Neuronal stem cell (in vitro differentiated cells): Measurements from ENCODE around the gene CHST15.

Source experiments
- DNase-seq: peaks from one replicate; pipeline ENCODE4 v3.0.0-alpha.2; 2013; ENCODE audit warnings: low spot score
- H2AFZ ChIP-seq: one replicate; pipeline ENCODE4 v1.6.1; 2013; ENCODE audit warnings: mild to moderate bottlenecking, low read length, inconsistent platforms
- H2AK5ac ChIP-seq: 2 replicates; pipeline ENCODE4 v1.6.1; 2013; ENCODE audit warnings: low read depth, mild to moderate bottlenecking, inconsistent platforms, low read length, moderate library complexity, mixed read lengths
- H2BK120ac ChIP-seq: 2 replicates; pipeline ENCODE4 v1.6.1; 2013; ENCODE audit warnings: low read depth, mild to moderate bottlenecking, inconsistent platforms, low read length, moderate library complexity, mixed read lengths
- H2BK12ac ChIP-seq: one replicate; pipeline ENCODE4 v1.6.1; 2013; ENCODE audit warnings: low read length, inconsistent platforms
- H2BK15ac ChIP-seq: 2 replicates; pipeline ENCODE4 v1.6.1; 2013; ENCODE audit warnings: mild to moderate bottlenecking, low read length, inconsistent platforms, mixed read lengths
- H2BK5ac ChIP-seq: one replicate; pipeline ENCODE4 v1.6.1; 2013; ENCODE audit warnings: inconsistent platforms, mild to moderate bottlenecking, low read length, moderate library complexity
- H3K14ac ChIP-seq: one replicate; pipeline ENCODE4 v1.6.1; 2013; ENCODE audit warnings: low read length, inconsistent platforms
- H3K18ac ChIP-seq: 2 replicates; pipeline ENCODE4 v1.6.1; 2013; ENCODE audit warnings: low read length, inconsistent platforms
- H3K23ac ChIP-seq: 2 replicates; pipeline ENCODE4 v1.6.1; 2013; ENCODE audit warnings: low read depth, mild to moderate bottlenecking, mixed read lengths, low read length, inconsistent platforms; ENCODE audit not compliant: poor library complexity
- H3K27ac ChIP-seq: replicated peaks from 3 replicates; pipeline ENCODE4 v1.5.1; 2013; ENCODE audit warnings: low read length, inconsistent platforms
- H3K27me3 ChIP-seq, 3 experiments: 2 replicates each; pipeline ENCODE4 v1.6.1; 2013; ENCODE audit warnings: low read length in 3 of 3, mild to moderate bottlenecking in 2 of 3, inconsistent platforms in 1 of 3, low read depth in 1 of 3, mixed read lengths in 1 of 3, moderate library complexity in 1 of 3; ENCODE audit not compliant: control insufficient read depth in 3 of 3, insufficient read depth in 3 of 3
- H3K36me3 ChIP-seq, 2 donors: replicated peaks in 1 of 2; 2 replicates each; pipeline ENCODE4 v1.6.1; 2013; ENCODE audit warnings: low read length in 2 of 2; ENCODE audit not compliant: control insufficient read depth in 2 of 2, insufficient read depth in 2 of 2
- H3K4ac ChIP-seq: 2 replicates; pipeline ENCODE4 v1.6.1; 2013; ENCODE audit warnings: inconsistent platforms, mild to moderate bottlenecking, low read length, moderate library complexity
- H3K4me1 ChIP-seq, 2 donors: 1 replicate in 1 of 2; 2 replicates in 1 of 2; pipeline ENCODE4 v1.6.1; 2013; ENCODE audit warnings: low read length in 2 of 2, low read depth in 1 of 2; ENCODE audit not compliant: control insufficient read depth in 2 of 2, insufficient read depth in 1 of 2
- H3K4me2 ChIP-seq: one replicate; pipeline ENCODE4 v1.6.1; 2013; ENCODE audit warnings: mild to moderate bottlenecking, low read length, inconsistent platforms; ENCODE audit not compliant: insufficient read depth, poor library complexity, severe bottlenecking
- H3K4me3 ChIP-seq, 2 donors: 2 replicates each; pipeline ENCODE4 v1.5.1; 2013; ENCODE audit warnings: low read length in 2 of 2, mild to moderate bottlenecking in 2 of 2, inconsistent platforms in 1 of 2, moderate library complexity in 1 of 2
- H3K79me1 ChIP-seq: one replicate; pipeline ENCODE4 v1.6.1; 2013; ENCODE audit warnings: low read depth, mild to moderate bottlenecking, inconsistent platforms, low read length, moderate library complexity
- H3K9ac ChIP-seq: one replicate; pipeline ENCODE4 v1.6.1; 2013; ENCODE audit warnings: mild to moderate bottlenecking, low read depth, low read length, inconsistent platforms; ENCODE audit not compliant: poor library complexity
- H3K9me3 ChIP-seq, 2 donors: replicated peaks in 1 of 2; 2 replicates each; pipeline versions ENCODE3 to v1.6.1; 2013; ENCODE audit warnings: low read length in 2 of 2, mild to moderate bottlenecking in 2 of 2, inconsistent platforms in 1 of 2, low read depth in 1 of 2, mixed read lengths in 1 of 2, moderate library complexity in 1 of 2; ENCODE audit not compliant: control insufficient read depth in 2 of 2, insufficient read depth in 1 of 2
- H4K8ac ChIP-seq: one replicate; pipeline ENCODE4 v1.6.1; 2013; ENCODE audit warnings: low read depth, mild to moderate bottlenecking, inconsistent platforms, low read length, moderate library complexity
- H4K91ac ChIP-seq: one replicate; pipeline ENCODE4 v1.6.1; 2013; ENCODE audit warnings: low read length, low read depth, mild to moderate bottlenecking, inconsistent platforms; ENCODE audit not compliant: poor library complexity
- WGBS, 2 donors: extraction: QIAGEN DNeasy Blood & Tissue Kit; methylation state at CpG; one replicate each; pipeline ENCODE4 v1.1.7; 2013; ENCODE audit warnings: missing lambda C conversion rate in 2 of 2, mixed read lengths in 1 of 2; ENCODE audit not compliant: insufficient read length in 2 of 2, insufficient replicate concordance in 1 of 2; ENCODE audit errors: extremely low coverage in 2 of 2; 5-methylcytosine and 5-hydroxymethylcytosine counted together

The CHST15 gene

DNA sequence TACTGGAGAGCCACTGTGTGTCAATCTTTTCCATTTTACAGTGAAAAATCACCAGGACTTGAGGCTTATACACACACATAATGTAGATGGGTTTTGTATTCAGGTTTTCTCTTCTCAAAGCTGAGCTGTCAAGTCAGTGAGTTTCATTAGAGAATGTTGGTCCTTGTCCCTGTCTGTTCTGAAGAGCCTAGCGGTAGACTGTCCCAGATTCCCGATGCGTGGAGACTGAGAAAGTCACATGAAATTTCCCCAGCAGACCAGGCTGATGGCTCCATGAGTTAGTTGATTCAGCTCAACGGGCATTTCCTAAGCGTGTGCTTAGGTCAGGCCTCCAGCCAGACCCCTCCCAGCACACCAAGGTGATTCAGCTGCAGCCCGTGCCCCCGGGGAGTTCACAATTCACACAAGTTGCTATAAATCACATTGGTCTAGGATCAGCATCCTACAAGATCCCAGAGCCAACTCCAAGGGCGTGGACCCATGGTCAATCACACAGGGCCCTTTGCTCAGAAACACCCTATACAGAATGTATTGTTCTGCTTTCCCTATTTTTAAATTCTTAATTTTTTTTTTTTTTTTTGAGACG is 17.2 kb downstream of the CHST15 start:
- Histone ChIP-seq H3K36me3 (no peaks in the 10 kb centered on the region), H4K91ac (no peak overlapping the region), H3K4me1 (peaks cover 19 to 40% of the 10 kb centered on the region in 2 donors), H2BK120ac (no peak overlapping the region), H3K79me1 (no peaks in the 10 kb centered on the region), H3K9me3 (peaks cover 0 to 8% of the 10 kb centered on the region in 2 donors), H2BK12ac (no peak overlapping the region), H3K27me3 (no peaks in the 10 kb centered on the region), H4K8ac (no peak overlapping the region), H3K27ac (peak overlapping the region; percentile 71), H2BK5ac (no peak overlapping the region), H2AK5ac (no peak overlapping the region), H3K4me3 (peak overlapping the region in 1 of 2 donors; percentile 4), H3K14ac (no peak overlapping the region), H2AFZ (peak overlapping the region; percentile 65), H3K9ac (no peak overlapping the region), H3K4ac (no peak overlapping the region), H2BK15ac (peak overlapping the region; percentile 17), H3K18ac (peak overlapping the region; percentile 4), H3K4me2 (no peak overlapping the region), H3K23ac (no peak overlapping the region)
- WGBS, 2 donors: no CpG with 5 or more reads among the region's 9 CpGs
- no peak for DNase-seq

DNA sequence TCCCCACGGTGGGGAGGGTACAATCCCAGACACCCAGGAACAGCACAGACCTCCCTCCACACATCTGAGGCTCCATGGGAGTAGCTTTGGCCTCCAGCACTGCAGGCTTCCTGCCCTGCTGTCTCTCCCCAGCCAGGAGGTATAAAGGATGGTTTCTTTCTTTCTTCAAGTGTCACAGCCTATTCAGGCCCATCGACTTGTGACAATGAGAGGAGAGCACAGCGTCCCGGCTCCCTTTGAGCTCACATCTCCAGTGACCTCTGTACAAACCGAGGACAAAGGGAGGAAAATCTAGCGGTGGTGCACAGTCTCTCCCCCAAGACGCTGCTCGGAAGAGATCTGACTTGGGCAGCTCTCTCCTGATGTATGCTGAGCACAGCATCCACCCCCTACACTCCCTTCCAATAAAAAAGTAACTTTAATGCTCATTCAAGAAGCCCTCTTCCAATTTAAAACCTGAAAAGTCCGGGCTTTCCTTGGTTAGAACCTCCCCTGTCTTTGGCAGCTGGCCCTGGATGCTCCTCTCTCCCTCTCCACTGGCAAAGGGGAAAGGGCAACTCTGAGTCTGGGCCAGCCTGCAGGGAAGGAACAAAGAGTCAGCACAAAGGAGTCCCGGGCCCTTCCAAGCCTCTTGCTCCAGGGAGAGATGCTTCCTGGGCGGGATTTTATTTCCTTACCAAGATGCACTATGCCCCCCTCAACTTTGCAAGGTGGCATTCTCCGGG is 18.0 kb downstream of the CHST15 start:
- Histone ChIP-seq H3K4me1 (peaks cover 19 to 43% of the 10 kb centered on the region in 2 donors), H2AK5ac (no peak overlapping the region), H2BK12ac (no peak overlapping the region), H2AFZ (peak overlapping the region; percentile 65), H3K36me3 (no peaks in the 10 kb centered on the region), H4K91ac (no peak overlapping the region), H4K8ac (no peak overlapping the region), H3K4me3 (peak overlapping the region in 1 of 2 donors; percentile 4), H3K18ac (no peak overlapping the region), H3K23ac (no peak overlapping the region), H3K9ac (no peak overlapping the region), H3K79me1 (no peaks in the 10 kb centered on the region), H2BK15ac (no peak overlapping the region), H3K27me3 (no peaks in the 10 kb centered on the region), H2BK120ac (no peak overlapping the region), H3K4me2 (peak overlapping the region; percentile 35), H2BK5ac (no peak overlapping the region), H3K27ac (peak overlapping the region; percentile 71), H3K4ac (no peak overlapping the region), H3K14ac (no peak overlapping the region), H3K9me3 (peaks cover 0 to 8% of the 10 kb centered on the region in 2 donors)
- WGBS, 2 donors: no CpG with 5 or more reads among the region's 12 CpGs
- peak; percentile 79 for DNase-seq

DNA sequence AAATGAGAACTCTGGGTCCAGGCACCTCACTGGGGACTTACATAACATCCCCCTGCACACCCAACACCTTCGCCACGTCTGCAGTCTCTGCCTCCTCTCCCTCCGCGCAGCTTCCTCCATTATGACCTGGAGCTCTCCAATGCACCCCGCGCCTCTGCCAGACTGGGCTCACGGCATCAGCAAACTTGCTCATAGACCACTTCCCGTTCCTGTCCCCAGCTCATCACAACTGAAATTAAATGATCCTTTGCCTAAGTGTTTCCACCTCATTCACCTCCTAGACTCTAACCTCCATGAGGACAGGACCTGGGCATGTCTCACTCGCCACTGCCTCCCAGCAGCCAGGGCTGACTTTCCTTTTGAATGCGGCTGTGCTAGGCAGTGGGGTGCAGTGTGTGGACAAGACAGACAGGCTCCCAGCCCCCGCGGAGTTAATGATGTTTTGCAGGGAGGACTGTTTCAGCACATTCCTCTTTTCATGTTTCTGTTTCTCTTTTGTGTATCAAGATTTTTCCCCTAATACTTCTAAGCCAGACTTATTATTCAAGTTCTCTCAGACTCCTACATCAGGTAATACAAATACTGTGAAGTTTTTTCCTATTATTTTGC is 18.8 kb downstream of the CHST15 start:
- no peak overlapping the region for H3K4me2 ChIP-seq
- H2AFZ ChIP-seq: no peak overlapping the region
- H3K9me3 ChIP-seq: peaks cover 0 to 8% of the 10 kb centered on the region in 2 donors
- H3K18ac ChIP-seq: peak overlapping the region; percentile 69
- no CpG with 5 or more reads among the region's 12 CpGs for WGBS, 2 donors
- no peak overlapping the region for H3K9ac ChIP-seq
- no peak overlapping the region for H3K4ac ChIP-seq
- H3K27ac ChIP-seq: no peak overlapping the region
- no peaks in the 10 kb centered on the region for H3K36me3 ChIP-seq
- H3K14ac ChIP-seq: no peak overlapping the region
- no peak overlapping the region for H2AK5ac ChIP-seq
- no peak for DNase-seq
- H3K4me1 ChIP-seq: peaks cover 20 to 50% of the 10 kb centered on the region in 2 donors
- no peak overlapping the region for H2BK12ac ChIP-seq
- no peaks in the 10 kb centered on the region for H3K27me3 ChIP-seq
- H2BK15ac ChIP-seq: no peak overlapping the region
- no peak overlapping the region for H4K8ac ChIP-seq
- no peak overlapping the region for H4K91ac ChIP-seq
- no peaks in the 10 kb centered on the region for H3K79me1 ChIP-seq
- H2BK120ac ChIP-seq: no peak overlapping the region
- H3K4me3 ChIP-seq: peak overlapping the region in 1 of 2 donors; percentile 27
- no peak overlapping the region for H3K23ac ChIP-seq
- H2BK5ac ChIP-seq: no peak overlapping the region

DNA sequence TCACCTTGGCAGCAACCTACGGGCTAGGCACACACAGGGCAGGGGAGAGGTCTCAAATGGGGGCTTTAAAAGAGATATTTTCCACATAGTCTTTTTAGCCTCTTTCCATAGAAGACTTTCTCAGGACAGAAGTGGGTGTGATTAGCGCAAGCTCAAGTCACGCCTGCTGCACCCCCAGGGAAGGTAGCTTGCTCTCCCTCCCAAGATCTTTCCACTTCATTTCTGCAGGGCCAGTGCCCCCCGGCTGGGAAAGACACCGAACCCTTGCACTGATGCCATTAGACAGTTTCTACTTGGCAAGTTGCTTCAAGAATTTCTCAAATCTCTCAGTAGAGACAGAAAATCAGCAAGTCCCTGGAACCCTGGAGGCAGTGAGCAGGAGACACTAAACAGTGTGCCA is 19.4 kb downstream of the CHST15 start:
- no peak for DNase-seq
- Histone ChIP-seq H3K9ac (no peak overlapping the region), H4K8ac (no peak overlapping the region), H2AFZ (no peak overlapping the region), H3K4me3 (no peak overlapping the region), H2BK12ac (no peak overlapping the region), H3K14ac (no peak overlapping the region), H3K18ac (no peak overlapping the region), H2BK5ac (no peak overlapping the region), H4K91ac (no peak overlapping the region), H3K4ac (no peak overlapping the region), H3K27ac (no peak overlapping the region), H3K36me3 (no peaks in the 10 kb centered on the region), H2BK15ac (no peak overlapping the region), H3K4me1 (peaks cover 22 to 56% of the 10 kb centered on the region in 2 donors), H3K4me2 (no peak overlapping the region), H2BK120ac (no peak overlapping the region), H3K27me3 (no peaks in the 10 kb centered on the region), H3K79me1 (no peaks in the 10 kb centered on the region), H3K23ac (no peak overlapping the region), H2AK5ac (no peak overlapping the region), H3K9me3 (peaks cover 0 to 8% of the 10 kb centered on the region in 2 donors)
- WGBS, 2 donors: no CpG with 5 or more reads among the region's 5 CpGs
